Neural cell (in vitro differentiated cells): Measurements from ENCODE around the gene ITGA1. TPM values are rescaled to one million over a fixed set of nuclear protein-coding genes. Genes with fewer than 3 reads are reported as not detected.

ENCODE experiments used
- H2AFZ ChIP-seq: fragments of 200-600, 300-800 bp; sonication (generic), shearing (Covaris generic); 2 replicates; pipeline ENCODE4 v1.6.0; 2014; ENCODE audit warnings: low read depth, mild to moderate bottlenecking, antibody characterized with exemption, low read length, moderate library complexity
- H3F3A ChIP-seq: fragments of 200-600 bp; shearing (Covaris generic); 2 replicates; pipeline ENCODE4 v1.6.1; 2016; ENCODE audit warnings: mild to moderate bottlenecking, moderate library complexity, mixed read lengths, antibody characterized with exemption, low read length; ENCODE audit not compliant: insufficient read depth, poor library complexity, severe bottlenecking
- H3K27ac ChIP-seq: fragments of 200-600, 300-800 bp; sonication (generic), shearing (Covaris generic); 2 replicates; pipeline ENCODE4 v1.5.1; 2014; ENCODE audit warnings: mild to moderate bottlenecking, low read length, moderate library complexity
- H3K27me3 ChIP-seq: fragments of 300-800, 200-600 bp; sonication (generic), shearing (Covaris generic); 2 replicates; pipeline ENCODE4 v1.6.0; 2014; ENCODE audit warnings: mild to moderate bottlenecking, low read depth, low read length, moderate library complexity; ENCODE audit not compliant: insufficient read depth
- H3K36me3 ChIP-seq: fragments of 300-800, 200-600 bp; sonication (generic), shearing (Covaris generic); 2 replicates; pipeline ENCODE4 v1.5.1; 2014; ENCODE audit warnings: mild to moderate bottlenecking, antibody characterized with exemption, low read length, moderate library complexity; ENCODE audit not compliant: insufficient read depth
- H3K4me2 ChIP-seq: fragments of 300-800, 200-600 bp; sonication (generic), shearing (Covaris generic); 2 replicates; pipeline ENCODE4 v1.6.0; 2014; ENCODE audit warnings: mild to moderate bottlenecking, low read length
- H3K4me3 ChIP-seq: fragments of 300-800, 200-600 bp; sonication (generic), shearing (Covaris generic); 2 replicates; pipeline ENCODE4 v1.5.1; 2014; ENCODE audit warnings: mild to moderate bottlenecking, low read length, moderate library complexity
- H3K79me2 ChIP-seq: fragments of 200-600 bp; shearing (Covaris generic); replicated peaks from 2 replicates; pipeline ENCODE4 v1.6.0; 2014; ENCODE audit warnings: mild to moderate bottlenecking, low read length, moderate library complexity; ENCODE audit not compliant: insufficient read depth
- H3K9ac ChIP-seq: fragments of 300-800, 200-600 bp; sonication (generic), shearing (Covaris generic); 2 replicates; pipeline ENCODE4 v1.6.1; 2016; ENCODE audit warnings: mild to moderate bottlenecking, low read length, mixed read lengths
- H3K9me2 ChIP-seq: fragments of 200-600 bp; shearing (Covaris generic); 2 replicates; pipeline ENCODE4 v1.6.1; 2016; ENCODE audit warnings: mild to moderate bottlenecking, low read length, mixed read lengths; ENCODE audit not compliant: insufficient read depth
- H3K9me3 ChIP-seq: fragments of 200-600, 300-800 bp; sonication (generic), shearing (Covaris generic); 2 replicates; pipeline ENCODE4 v1.6.1; 2016; ENCODE audit warnings: mild to moderate bottlenecking, mixed run types, low read length, moderate library complexity, mixed read lengths
- H4K20me1 ChIP-seq: fragments of 200-600 bp; shearing (Covaris generic); 2 replicates; pipeline ENCODE4 v1.6.1; 2016; ENCODE audit warnings: mild to moderate bottlenecking, mixed run types; ENCODE audit not compliant: insufficient read depth
- CTCF ChIP-seq: fragments of 450-650 bp; IDR thresholded peaks from 2 replicates; pipeline ENCODE4 v1.5.1; 2014; ENCODE audit warnings: antibody characterized with exemption, mild to moderate bottlenecking, moderate library complexity; ENCODE audit not compliant: poor library complexity, severe bottlenecking
- EP300 ChIP-seq: fragments of 450-650 bp; conservative IDR thresholded peaks from 2 replicates; pipeline ENCODE4 v1.6.1; 2014; ENCODE audit warnings: antibody characterized with exemption, mild to moderate bottlenecking, moderate library complexity; ENCODE audit not compliant: poor library complexity, severe bottlenecking
- EZH2 ChIP-seq: fragments of 200-600, 300-800 bp; shearing (Covaris generic), sonication (generic); IDR thresholded peaks from 2 replicates; pipeline ENCODE4 v1.6.1; 2014; ENCODE audit warnings: antibody characterized with exemption, low read length, borderline replicate concordance, mild to moderate bottlenecking; ENCODE audit not compliant: insufficient read depth, poor library complexity, severe bottlenecking
- MXI1 ChIP-seq: fragments of 450-650 bp; conservative IDR thresholded peaks from 2 replicates; pipeline ENCODE4 v1.6.1; 2014; ENCODE audit warnings: antibody characterized with exemption, mild to moderate bottlenecking; ENCODE audit not compliant: poor library complexity, severe bottlenecking
- POLR2AphosphoS5 ChIP-seq: IDR thresholded peaks from 2 replicates; pipeline ENCODE4 v1.6.1; 2012
- RAD21 ChIP-seq: fragments of 450-650 bp; conservative IDR thresholded peaks from 2 replicates; pipeline ENCODE4 v1.6.1; 2014; ENCODE audit warnings: antibody characterized with exemption, mild to moderate bottlenecking, moderate library complexity
- REST ChIP-seq: IDR thresholded peaks from 2 replicates; pipeline ENCODE4 v1.6.1; 2012; ENCODE audit warnings: borderline replicate concordance
- SMC3 ChIP-seq: fragments of 450-650 bp; conservative IDR thresholded peaks from 2 replicates; pipeline ENCODE4 v1.6.1; 2014; ENCODE audit warnings: antibody characterized with exemption, mild to moderate bottlenecking, moderate library complexity; ENCODE audit not compliant: poor library complexity
- TAF1 ChIP-seq: IDR thresholded peaks from 2 replicates; pipeline ENCODE4 v1.6.1; 2012; ENCODE audit warnings: low read depth
- polyA plus RNA-seq: library from polyadenylated mRNA; depleted of rRNA; stranded (reverse); fragments of >200 nt; gene quantifications from 2 replicates; pipeline ENCODE4 v1.2.3, GENCODE V29; 2014

The ITGA1 gene
- polyA plus RNA-seq, 1 donor from 2014 or later: 0.15 TPM

GRCh38 chr5:52774005-52774410 lies 13.7 kb upstream of the ITGA1 start:
- Histone ChIP-seq H3K27ac (no peak overlapping the region), H3K27me3 (no peaks in the 10 kb centered on the region), H3F3A (no peaks in the 10 kb centered on the region), H3K36me3 (no peaks in the 10 kb centered on the region), H2AFZ (no peak overlapping the region), H3K4me2 (no peak overlapping the region), H4K20me1 (no peaks in the 10 kb centered on the region), H3K9me2 (no peaks in the 10 kb centered on the region), H3K79me2 (no peaks in the 10 kb centered on the region), H3K9me3 (no peaks in the 10 kb centered on the region), H3K4me3 (no peak overlapping the region), H3K9ac (no peak overlapping the region)
- no peak for TF ChIP-seq MXI1

GRCh38 chr5:52776116-52776515 lies 11.6 kb upstream of the ITGA1 start:
- Histone ChIP-seq H4K20me1 (no peaks in the 10 kb centered on the region), H3K27me3 (no peaks in the 10 kb centered on the region), H3K27ac (no peak overlapping the region), H3K4me2 (no peak overlapping the region), H3K36me3 (no peaks in the 10 kb centered on the region), H3K9ac (no peak overlapping the region), H2AFZ (no peak overlapping the region), H3K79me2 (no peaks in the 10 kb centered on the region), H3K9me3 (no peaks in the 10 kb centered on the region), H3F3A (no peaks in the 10 kb centered on the region), H3K4me3 (no peak overlapping the region), H3K9me2 (no peaks in the 10 kb centered on the region)
- TF ChIP-seq CTCF: no peak
- TF ChIP-seq REST: no peak
- TF ChIP-seq POLR2AphosphoS5: no peak
- no peak for TF ChIP-seq EP300
- TF ChIP-seq SMC3: no peak
- no peak for TF ChIP-seq TAF1
- TF ChIP-seq MXI1: no peak
- no peak for TF ChIP-seq EZH2
- TF ChIP-seq RAD21: no peak

GRCh38 chr5:52777186-52777585 lies 10.5 kb upstream of the ITGA1 start:
- Histone ChIP-seq H3K9ac (no peak overlapping the region), H3K4me2 (no peak overlapping the region), H3K27ac (no peak overlapping the region), H3K9me2 (no peaks in the 10 kb centered on the region), H3K36me3 (no peaks in the 10 kb centered on the region), H3K79me2 (no peaks in the 10 kb centered on the region), H2AFZ (no peak overlapping the region), H3K27me3 (no peaks in the 10 kb centered on the region), H3K9me3 (no peaks in the 10 kb centered on the region), H4K20me1 (no peaks in the 10 kb centered on the region), H3K4me3 (no peak overlapping the region), H3F3A (no peaks in the 10 kb centered on the region)
- TF ChIP-seq RAD21 (no peak), EP300 (no peak), SMC3 (no peak), MXI1 (no peak), TAF1 (no peak), EZH2 (no peak), POLR2AphosphoS5 (no peak)
